GM18517 (cell line): Measurements from ENCODE around the gene MCMBP.
A peak's percentile ranks its signal among the peaks of the same experiment; 100 is the strongest.
"Not testable (repeated sequence)": the region's sequence is repeated elsewhere in the genome, so short reads cannot be mapped to it uniquely, and the experiment has no call there.

Source experiments
- ATAC-seq: cut with Tn5 transposase; IDR thresholded peaks from one replicate; pipeline ENCODE4 v1.9.1; 2021; ENCODE audit warnings: mild to moderate bottlenecking, moderate library complexity; ENCODE audit not compliant: unreplicated experiment

The MCMBP gene

DNA sequence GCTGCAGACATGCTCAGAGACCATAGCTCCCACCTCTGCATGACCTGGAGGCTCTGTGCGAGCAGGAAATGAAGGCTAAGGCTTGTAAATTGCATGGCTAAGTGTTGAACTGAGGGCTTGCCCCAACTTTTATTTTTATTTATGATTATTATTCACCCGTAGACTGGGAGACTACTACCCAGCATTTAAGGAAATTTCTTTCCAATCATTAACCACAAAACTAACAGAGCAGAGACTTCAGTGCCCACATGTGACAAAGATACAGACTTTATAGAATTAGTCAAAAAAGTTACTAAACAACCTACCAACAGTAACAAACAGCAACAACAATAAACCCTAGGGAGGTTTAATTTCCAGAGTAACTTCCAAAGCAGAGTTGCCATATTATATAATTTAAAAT, 39.7 kb downstream of the MCMBP start:
- no peak for ATAC-seq

GRCh38 chr10:119831656-119832055, 41.0 kb downstream of the MCMBP start:
- no peak for ATAC-seq

DNA sequence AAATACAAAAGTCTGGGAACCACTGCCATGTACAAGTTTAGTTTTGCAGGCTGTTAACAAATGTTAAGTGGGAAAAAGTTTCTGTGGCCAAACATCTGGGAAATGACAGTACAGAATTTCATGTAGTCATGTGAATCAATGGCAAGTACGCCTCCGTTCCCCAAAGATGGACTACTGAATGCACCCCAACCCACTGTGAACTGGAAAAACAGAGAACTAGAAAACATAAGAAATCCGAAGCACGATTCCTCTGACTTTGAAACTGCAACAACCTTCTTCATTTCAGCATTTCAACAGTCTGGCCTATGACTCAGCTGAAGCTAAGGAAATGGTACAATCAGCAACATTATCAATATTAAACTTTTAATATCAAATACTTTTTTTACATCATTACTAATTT, 41.8 kb downstream of the MCMBP start:
- no peak for ATAC-seq

DNA sequence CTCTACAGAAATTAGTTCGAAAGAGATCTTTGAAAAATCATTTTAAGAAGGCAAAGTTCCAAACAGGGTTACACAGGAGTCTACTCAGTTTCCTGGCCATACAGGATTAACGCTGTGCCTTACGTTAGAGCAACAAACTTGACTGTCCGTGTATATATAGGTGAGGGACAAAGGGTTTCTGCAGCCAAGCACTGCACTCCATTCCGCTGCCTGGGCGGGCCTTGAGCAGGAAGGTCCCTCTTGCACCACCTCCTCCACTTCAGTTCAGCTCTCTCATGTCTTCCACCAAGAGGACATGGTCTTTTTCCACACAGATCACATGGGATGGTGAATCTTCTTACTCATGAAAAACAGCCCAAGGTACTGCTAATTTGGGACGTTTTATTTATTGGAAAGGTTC, 43.2 kb downstream of the MCMBP start:
- ATAC-seq, result no peak

- ATAC-seq, result no peak
Measured at GRCh38 chr10:119827430-119827829, 45.2 kb downstream of the MCMBP start.

DNA sequence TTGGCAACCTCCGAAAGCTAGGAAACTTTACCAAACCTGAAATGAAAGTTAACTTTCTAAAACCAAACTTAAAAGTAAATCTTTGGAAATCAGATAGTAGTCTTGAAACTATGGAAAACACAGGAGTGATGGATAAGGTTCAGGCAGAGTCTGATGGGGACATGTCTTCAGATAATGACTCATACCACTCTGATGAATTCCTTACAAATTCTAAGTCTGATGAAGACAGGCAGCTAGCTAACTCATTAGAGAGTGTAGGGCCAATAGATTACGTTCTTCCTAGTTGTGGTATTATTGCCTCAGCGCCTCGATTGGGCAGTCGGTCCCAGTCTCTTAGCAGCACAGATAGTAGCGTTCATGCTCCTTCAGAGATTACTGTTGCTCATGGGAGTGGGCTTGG, 45.9 kb downstream of the MCMBP start:
- no peak for ATAC-seq

DNA sequence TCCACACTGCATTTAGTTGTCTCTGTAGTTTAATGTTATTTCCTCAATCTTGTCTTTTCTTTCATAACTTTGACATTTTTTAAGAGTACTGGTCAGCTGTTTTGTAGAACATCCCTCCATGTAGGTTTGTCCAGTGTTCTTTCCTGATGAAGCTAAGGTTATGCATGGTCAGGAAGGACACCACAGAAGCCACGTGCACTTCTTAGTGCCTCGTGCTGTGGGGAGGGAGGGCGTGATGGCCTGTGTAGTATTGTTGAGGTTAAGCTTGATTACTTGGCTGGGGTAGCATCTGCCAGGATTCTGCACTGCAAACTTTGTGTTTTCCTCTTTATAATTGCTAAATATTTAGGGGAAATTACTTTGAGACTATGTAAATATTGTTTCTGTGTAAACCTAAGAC, 48.3 kb downstream of the MCMBP start:
- no peak for ATAC-seq

DNA sequence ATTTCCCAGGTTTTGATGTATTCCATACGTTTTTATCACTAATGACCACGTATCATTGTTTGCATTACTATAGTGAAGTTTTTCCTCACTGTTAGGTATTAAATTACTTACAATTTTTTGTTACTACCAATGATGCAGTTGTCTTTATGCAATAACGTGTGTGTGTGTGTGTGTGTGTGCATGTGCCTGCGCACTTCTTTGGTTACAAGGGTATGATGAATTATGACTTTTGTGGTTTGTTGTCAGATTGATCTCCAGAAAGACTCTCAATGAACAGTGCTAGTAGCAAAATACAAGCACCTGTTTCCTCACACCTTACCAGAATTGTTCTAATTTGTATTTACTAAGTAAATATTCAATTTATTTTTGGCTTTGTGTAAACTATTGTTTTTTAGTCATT, 51.5 kb downstream of the MCMBP start:
- ATAC-seq, result no peak

DNA sequence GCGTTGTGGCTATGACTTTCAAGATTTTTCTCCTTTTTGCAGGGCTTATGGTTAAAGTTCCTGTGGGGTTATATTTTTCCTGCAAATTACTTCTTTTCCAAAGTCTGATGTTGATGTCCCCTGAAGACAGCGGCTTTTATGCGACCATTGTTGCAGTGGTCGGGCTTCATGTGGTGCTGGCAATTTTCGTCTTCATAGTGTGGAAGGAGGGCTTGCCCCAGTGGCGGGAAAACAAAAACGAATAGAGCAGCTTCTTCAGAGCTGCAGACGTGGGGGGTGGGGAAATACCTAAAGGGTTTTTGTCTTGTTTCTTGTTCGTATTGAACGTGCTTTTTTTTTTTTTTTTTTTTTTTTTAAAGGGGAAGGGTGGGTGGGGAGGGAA, 53.8 kb downstream of the MCMBP start:
- no peak for ATAC-seq

- ATAC-seq, result no peak
Measured at GRCh38 chr10:119817991-119818888, 54.4 kb downstream of the MCMBP start.

GRCh38 chr10:119815671-119816070, 57.0 kb downstream of the MCMBP start:
- ATAC-seq, result no peak

- ATAC-seq, result no peak
Measured at GRCh38 chr10:119812684-119813083, 60.0 kb downstream of the MCMBP start.

DNA sequence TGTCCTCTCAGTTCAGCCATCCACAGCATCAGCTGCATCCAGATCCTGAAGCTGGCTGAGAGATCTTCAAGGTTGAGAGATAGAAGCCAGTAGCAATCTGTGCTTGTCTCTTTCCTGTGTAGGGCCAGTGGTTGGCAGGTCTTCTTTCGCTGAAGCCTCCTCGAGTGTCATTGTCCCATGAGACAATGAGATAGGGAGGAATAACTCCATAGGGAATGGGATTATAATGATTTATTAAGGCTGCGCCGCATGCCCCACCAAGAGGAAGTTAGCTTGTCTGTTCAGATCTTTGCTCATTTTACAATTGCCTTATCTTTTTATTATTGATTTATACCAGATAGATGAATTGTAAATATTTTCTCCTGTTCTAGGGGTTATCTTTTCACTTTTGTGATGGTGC, 61.5 kb downstream of the MCMBP start:
- ATAC-seq, result no peak

GRCh38 chr10:119807960-119808697, 64.5 kb downstream of the MCMBP start:
- no peak for ATAC-seq

GRCh38 chr10:119806334-119807130, 66.1 kb downstream of the MCMBP start:
- ATAC-seq, result no peak

DNA sequence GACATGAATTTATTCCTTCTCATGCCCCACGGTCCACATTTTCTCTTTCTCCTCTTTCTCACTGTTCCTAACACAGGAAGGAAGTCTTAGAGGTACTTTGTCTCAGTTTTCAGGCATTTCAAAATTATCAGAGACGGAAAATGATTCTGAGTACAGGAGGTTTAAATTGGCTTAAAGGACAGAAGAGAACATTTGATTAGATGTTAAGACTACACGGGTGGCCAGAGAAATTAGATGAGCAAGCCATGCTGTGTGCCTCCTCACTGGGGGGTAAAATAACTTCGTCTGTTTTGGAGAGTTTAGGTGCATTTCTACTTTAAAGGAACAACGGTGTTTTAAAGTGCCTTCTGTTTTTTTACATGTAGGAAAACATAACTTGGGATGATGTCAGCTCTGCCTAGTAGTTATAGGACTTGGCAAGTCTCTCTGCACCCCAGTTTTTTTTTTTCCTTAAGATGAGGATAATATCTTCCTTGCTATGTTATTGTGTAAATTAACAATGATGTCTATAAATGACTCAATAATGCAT, 66.9 kb downstream of the MCMBP start:
- no peak for ATAC-seq

- ATAC-seq, result no peak
Measured at GRCh38 chr10:119803264-119803663, 69.4 kb downstream of the MCMBP start.

- ATAC-seq, result peak; percentile 55
Measured at GRCh38 chr10:119801998-119802538, 70.6 kb downstream of the MCMBP start.

DNA sequence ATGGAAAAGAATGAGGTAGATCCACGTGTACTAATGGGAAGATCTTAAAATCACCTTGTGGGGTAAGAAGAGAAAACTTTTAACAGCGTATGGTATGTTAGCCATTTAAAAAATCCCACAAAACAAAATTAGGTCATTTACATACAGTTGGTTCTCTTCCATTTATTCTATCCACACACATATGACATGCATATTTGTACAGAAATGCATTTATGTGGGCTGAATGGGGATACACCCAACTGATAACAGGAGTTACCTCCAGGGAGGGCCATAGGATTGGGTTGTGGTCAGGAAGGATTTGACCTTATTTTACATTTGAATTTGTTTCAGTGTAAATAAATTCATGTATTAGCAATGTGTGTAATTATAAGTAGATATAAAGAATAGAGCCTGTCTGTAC, 71.5 kb downstream of the MCMBP start:
- no peak for ATAC-seq

DNA sequence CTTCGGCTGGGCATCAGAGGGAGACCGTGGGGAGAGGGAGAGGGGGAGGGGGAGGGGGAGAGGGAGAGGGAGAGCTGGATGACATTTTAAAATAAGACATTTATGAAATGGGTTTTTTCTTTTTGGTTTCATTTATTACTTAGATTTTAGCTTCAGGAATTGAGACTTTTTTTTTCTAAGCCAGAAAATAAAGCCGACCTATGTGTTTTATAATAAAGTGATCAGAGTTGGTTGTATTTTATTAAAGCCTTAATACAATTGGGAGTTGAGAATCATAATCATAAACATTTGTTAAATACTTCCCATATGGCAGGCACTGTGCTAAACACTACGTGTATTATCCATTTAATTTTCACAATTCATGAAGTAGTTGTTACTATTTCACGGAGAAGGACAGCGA, 76.6 kb downstream of the MCMBP start:
- ATAC-seq, result no peak

- ATAC-seq, result not testable (repeated sequence)
Measured at GRCh38 chr10:119795101-119795500, 77.5 kb downstream of the MCMBP start.
